ENCODE data around the gene LAMC2.

The LAMC2 gene

DNA sequence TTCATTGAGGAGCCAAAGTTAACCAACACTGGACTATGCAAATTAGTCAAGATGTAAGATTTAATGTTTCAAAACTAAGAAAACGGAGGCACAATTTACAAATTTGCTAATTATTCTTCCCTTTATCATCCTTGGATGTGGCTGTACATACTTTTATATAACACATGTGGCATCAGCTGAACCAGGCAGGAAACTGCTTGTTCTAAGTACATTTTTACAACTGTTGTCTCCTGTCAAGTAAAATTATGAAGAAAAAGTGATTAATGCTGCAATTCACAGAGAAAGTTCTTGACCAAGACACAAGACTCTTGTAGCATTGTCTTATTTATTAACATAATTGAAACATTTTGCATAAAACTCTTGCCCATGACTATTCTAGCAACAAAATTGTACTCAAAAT, 61.9 kb downstream of the LAMC2 start:
- no peak overlapping the region for H3K4me3 ChIP-seq (ENCODE audit: control insufficient read depth, low read depth, low read length)
- no peak for TF ChIP-seq CTCF (conservative IDR thresholded peaks at IDR 0.05; ENCODE audit: control insufficient read depth, insufficient read depth, low read depth, low read length)
- DNase-seq (ENCODE audit: low read depth) = no peak

GRCh38 chr1:183248989-183249691, 63.1 kb downstream of the LAMC2 start:
- H3K4me3 ChIP-seq (ENCODE audit: control insufficient read depth, low read depth, low read length) = no peak overlapping the region
- no peak for TF ChIP-seq CTCF (conservative IDR thresholded peaks at IDR 0.05; ENCODE audit: control insufficient read depth, insufficient read depth, low read depth, low read length)
- DNase-seq (ENCODE audit: low read depth) = no peak

DNA sequence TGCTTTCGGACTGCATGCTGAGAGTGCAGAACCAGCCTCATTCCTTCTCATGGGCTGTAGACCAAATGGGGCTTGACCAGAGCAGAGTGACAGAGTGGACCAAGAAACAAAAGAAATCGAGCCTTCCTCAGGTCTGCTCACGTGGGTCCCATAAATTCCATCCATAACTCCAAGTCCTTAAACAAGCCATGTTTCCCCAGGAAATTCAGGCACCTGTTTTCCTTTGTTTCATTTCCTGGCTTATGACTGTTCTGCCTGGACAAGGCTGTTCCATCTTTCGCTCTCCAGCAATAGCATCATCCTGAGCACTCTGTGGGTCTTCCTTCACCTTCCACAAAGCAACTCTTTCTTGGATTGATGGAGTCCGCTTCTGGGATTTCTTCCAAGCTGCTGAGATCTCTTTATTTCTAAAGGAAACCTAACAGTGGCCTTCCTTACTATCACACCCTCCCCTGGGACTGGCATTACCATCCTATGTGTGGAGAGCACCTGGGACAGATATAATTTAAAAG, 63.9 kb downstream of the LAMC2 start:
- TF ChIP-seq CTCF (conservative IDR thresholded peaks at IDR 0.05; ENCODE audit: control insufficient read depth, insufficient read depth, low read depth, low read length) = no peak
- no peak overlapping the region for H3K4me3 ChIP-seq (ENCODE audit: control insufficient read depth, low read depth, low read length)
- DNase-seq (ENCODE audit: low read depth) = no peak

GRCh38 chr1:183251101-183251958, 65.3 kb downstream of the LAMC2 start:
- no peak overlapping the region for H3K4me3 ChIP-seq (ENCODE audit: control insufficient read depth, low read depth, low read length)
- DNase-seq (ENCODE audit: low read depth) = no peak
- TF ChIP-seq CTCF (conservative IDR thresholded peaks at IDR 0.05; ENCODE audit: control insufficient read depth, insufficient read depth, low read depth, low read length) = no peak

DNA sequence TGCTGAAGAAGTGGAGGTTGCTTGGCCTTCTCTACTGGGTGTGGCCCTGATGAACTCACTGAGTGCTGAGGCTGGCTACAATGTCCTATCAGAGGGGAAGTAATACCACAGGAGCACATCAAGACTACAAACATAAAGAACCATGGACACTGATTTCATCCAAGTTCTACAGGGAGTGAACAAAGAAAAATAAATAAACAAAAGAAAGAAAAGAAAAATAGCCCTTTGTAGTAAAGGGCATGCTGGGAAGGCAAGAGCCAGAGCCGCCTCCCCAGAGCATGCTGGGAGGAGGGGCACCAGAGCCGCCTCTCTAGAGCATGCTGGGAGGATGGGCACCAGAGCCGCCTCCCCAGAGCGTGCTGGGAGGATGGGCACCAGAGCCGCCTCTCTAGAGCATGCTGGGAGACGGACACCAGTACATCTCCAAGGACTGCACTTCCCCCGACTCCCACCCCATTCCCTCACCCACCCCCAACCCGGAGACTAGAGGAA, 65.9 kb downstream of the LAMC2 start:
- no peak for TF ChIP-seq CTCF (conservative IDR thresholded peaks at IDR 0.05; ENCODE audit: control insufficient read depth, insufficient read depth, low read depth, low read length)
- H3K4me3 ChIP-seq (ENCODE audit: control insufficient read depth, low read depth, low read length) = no peak overlapping the region
- no peak for DNase-seq (ENCODE audit: low read depth)

- TF ChIP-seq CTCF (conservative IDR thresholded peaks at IDR 0.05; ENCODE audit: control insufficient read depth, insufficient read depth, low read depth, low read length) = no peak
Observed at GRCh38 chr1:183255073-183255472, 69.0 kb downstream of the LAMC2 start.

More at GRCh38 chr1:183255073-183255472, 69.0 kb downstream of the LAMC2 start:
- H3K4me3 ChIP-seq (ENCODE audit: control insufficient read depth, low read depth, low read length) = no peak overlapping the region
- no peak for DNase-seq (ENCODE audit: low read depth)

All from fibroblast of mammary gland (primary cell).